Measurements from ENCODE around the gene GSK3B. TPM values are rescaled to one million over a fixed set of nuclear protein-coding genes. Genes with fewer than 3 reads are reported as not detected.

The GSK3B gene
- total and polyA plus RNA-seq, 7 donors, result 9.1 to 43.2 (median 34.5) TPM

DNA sequence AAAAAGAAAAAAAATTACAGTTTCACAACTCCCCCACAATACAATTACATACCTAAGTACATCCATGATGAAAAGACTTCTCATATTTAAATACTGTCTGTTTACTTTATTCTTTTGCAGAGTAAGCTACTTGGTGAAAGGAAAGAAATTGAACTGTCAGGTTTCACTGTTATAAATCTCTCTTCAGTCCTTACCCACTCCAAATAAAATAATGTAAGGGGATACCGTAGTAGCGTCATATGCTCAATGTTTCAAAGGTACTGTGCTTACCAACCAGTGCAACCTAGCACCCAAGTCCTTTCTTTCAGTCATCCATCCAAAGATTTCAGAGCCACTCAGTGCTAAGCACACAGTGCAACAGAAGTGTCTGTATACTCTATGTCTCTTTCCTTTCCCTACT is 13.4 kb downstream of the GSK3B start:
- intact Hi-C loops (cut with DNase I), result no loop called here
- Histone ChIP-seq H3K4me3 (no peak overlapping the region), H3K27me3 (ENCODE audit: insufficient read depth in 3 of 3, low read length in 2 of 3) (no peaks in the 10 kb centered on the region), H3K4me1 (peaks cover 48% of the 10 kb centered on the region), H3K36me3 (ENCODE audit: insufficient read depth in 1 of 2, low read depth in 1 of 2) (no peaks in the 10 kb centered on the region), H3K9me3 (no peaks in the 10 kb centered on the region), H3K27ac (no peak overlapping the region)
- TF ChIP-seq, protein P1, sequence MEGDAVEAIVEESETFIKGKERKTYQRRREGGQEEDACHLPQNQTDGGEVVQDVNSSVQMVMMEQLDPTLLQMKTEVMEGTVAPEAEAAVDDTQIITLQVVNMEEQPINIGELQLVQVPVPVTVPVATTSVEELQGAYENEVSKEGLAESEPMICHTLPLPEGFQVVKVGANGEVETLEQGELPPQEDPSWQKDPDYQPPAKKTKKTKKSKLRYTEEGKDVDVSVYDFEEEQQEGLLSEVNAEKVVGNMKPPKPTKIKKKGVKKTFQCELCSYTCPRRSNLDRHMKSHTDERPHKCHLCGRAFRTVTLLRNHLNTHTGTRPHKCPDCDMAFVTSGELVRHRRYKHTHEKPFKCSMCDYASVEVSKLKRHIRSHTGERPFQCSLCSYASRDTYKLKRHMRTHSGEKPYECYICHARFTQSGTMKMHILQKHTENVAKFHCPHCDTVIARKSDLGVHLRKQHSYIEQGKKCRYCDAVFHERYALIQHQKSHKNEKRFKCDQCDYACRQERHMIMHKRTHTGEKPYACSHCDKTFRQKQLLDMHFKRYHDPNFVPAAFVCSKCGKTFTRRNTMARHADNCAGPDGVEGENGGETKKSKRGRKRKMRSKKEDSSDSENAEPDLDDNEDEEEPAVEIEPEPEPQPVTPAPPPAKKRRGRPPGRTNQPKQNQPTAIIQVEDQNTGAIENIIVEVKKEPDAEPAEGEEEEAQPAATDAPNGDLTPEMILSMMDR (IDR thresholded peaks at IDR 0.05), result no peak
- DNase-seq (no peak), ATAC-seq (peak; percentile 44 to 85 (median 61))
- WGBS, 3 donors, result 29 to 41% (median 36%) methylated on average over 2 of the region's 2 CpGs

DNA sequence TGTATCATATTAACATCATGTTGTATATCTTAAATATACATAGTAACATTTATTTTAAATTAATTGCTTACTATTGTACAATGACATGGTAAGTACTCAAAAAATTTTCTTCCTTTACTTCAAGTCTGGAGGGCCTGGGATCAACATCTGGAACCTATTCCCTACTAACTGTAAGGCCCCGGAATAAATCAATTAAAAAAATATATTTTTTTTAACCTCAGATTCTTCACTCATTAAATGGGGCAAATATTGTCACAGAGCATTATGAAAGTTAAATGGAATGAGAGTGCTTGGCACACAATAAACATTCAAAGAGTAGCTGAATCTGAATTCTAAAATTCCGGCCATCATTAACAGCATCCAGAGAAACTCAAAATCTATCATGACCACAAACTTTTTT is 16.5 kb downstream of the GSK3B start:
- Histone ChIP-seq H3K4me1 (peaks cover 39% of the 10 kb centered on the region), H3K27me3 (ENCODE audit: insufficient read depth in 3 of 3, low read length in 2 of 3) (no peaks in the 10 kb centered on the region), H3K9me3 (no peaks in the 10 kb centered on the region), H3K4me3 (no peak overlapping the region), H3K27ac (no peak overlapping the region), H3K36me3 (ENCODE audit: insufficient read depth in 1 of 2, low read depth in 1 of 2) (no peaks in the 10 kb centered on the region)
- 44 to 69% (median 56%) methylated on average over 2 of the region's 2 CpGs for WGBS, 3 donors
- TF ChIP-seq, protein P1 (IDR thresholded peaks at IDR 0.05), result no peak
- intact Hi-C loops (cut with DNase I), result no loop called here
- ATAC-seq (no peak), DNase-seq (no peak)

DNA sequence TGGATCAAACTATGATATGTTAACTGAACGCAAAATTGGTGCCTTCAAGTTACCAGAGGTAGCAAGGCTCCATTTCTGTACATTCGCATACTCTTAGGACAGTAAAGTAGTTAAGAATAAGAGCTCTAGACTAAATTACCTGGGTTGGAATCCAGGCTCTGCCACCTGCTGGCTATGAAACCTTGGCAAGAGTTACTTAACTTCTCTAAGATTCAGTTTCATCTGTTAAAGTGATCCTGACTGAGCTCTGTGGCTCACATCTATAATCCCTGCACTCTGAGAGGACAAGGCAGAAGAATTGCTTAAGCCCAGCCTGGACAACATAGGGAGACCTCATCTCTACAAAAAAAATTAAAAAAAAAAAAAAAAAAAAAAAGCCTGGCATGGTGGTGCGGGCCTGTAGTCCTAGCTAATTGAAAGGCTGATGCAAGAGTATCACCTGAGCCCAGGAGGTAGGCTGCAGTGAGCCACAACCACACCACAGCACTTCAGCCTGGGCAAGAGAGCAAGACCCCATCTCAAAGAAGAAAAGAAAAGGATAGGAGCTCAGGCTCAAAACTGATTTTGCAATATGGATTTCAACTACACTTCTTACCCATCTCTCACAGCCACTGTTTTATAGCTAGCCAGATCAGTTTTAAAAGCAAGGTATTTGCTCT is 21.3 kb downstream of the GSK3B start:
- intact Hi-C loops (cut with DNase I), result no loop called here
- ATAC-seq, result peak; percentile 79 to 88 (median 84)
- TF ChIP-seq, protein P1 (IDR thresholded peaks at IDR 0.05), result peak; percentile 35

DNA sequence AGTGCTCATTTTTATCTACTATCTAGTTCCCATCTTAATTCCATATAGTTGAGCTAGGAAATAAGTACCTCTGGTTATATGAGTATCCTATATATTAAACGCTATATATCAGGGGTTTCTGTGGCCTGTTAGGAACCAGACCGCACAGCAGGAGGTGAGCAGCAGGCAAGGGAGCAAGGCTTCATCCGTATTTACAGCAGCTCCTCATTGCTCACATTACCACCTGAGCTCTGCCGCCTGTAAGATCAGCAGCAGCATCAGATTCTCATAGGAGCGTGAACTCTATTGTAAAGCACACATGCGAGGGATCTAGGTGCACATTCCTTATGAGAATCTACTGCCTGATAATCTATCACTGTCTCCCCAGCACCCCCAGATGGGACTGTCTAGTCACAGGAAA is 23.0 kb downstream of the GSK3B start:
- no peak overlapping the region for H3K4me3 ChIP-seq
- WGBS, 3 donors, result 78 to 88% (median 79%) methylated on average over 6 of the region's 6 CpGs
- ATAC-seq (no peak), DNase-seq (no peak)
- no peak overlapping the region for H3K27ac ChIP-seq
- no peaks in the 10 kb centered on the region for H3K36me3 ChIP-seq (ENCODE audit: insufficient read depth in 1 of 2, low read depth in 1 of 2)
- TF ChIP-seq, protein P1 (IDR thresholded peaks at IDR 0.05), result no peak
- intact Hi-C loops (cut with DNase I), result no loop called here
- no peaks in the 10 kb centered on the region for H3K9me3 ChIP-seq
- peaks cover 28% of the 10 kb centered on the region for H3K4me1 ChIP-seq
- no peaks in the 10 kb centered on the region for H3K27me3 ChIP-seq (ENCODE audit: insufficient read depth in 3 of 3, low read length in 2 of 3)

More for the DNA sequence above, 21.3 kb downstream of the GSK3B start:
- Histone ChIP-seq H3K4me1 (peaks cover 35% of the 10 kb centered on the region), H3K4me3 (no peak overlapping the region), H3K27ac (no peak overlapping the region), H3K36me3 (ENCODE audit: insufficient read depth in 1 of 2, low read depth in 1 of 2) (no peaks in the 10 kb centered on the region), H3K9me3 (no peaks in the 10 kb centered on the region), H3K27me3 (ENCODE audit: insufficient read depth in 3 of 3, low read length in 2 of 3) (no peaks in the 10 kb centered on the region)
- DNase-seq, result no peak
- WGBS, 3 donors, result 51 to 62% (median 51%) methylated on average over 3 of the region's 3 CpGs
